Measurements from ENCODE around the gene UBE2Z.

- TF ChIP-seq TARDBP (CRISPR knock-in tag; IDR thresholded peaks at IDR 0.05) (no peak), ZNF720 (CRISPR knock-in tag; IDR thresholded peaks at IDR 0.05) (no peak), ZNF136 (CRISPR knock-in tag; IDR thresholded peaks at IDR 0.05; ENCODE audit: low read depth) (no peak), RBM39 (IDR thresholded peaks at IDR 0.05; ENCODE audit: low read depth, low read length, poor library complexity, severe bottlenecking) (no peak), KAT8 (CRISPR knock-in tag; IDR thresholded peaks at IDR 0.05) (no peak), NCOA5 (CRISPR knock-in tag; IDR thresholded peaks at IDR 0.05) (no peak), TBL1XR1 (IDR thresholded peaks at IDR 0.05; ENCODE audit: borderline replicate concordance, low read length, partially characterized antibody) (no peak)
Measured at GRCh38 chr17:48873696-48874443, 34.3 kb upstream of the UBE2Z start.

All from HepG2 (cell line).